Right lobe of liver (tissue), 4 donors: ENCODE measurements around the gene PEX3.

Source experiments
- CTCF ChIP-seq, 4 donors: fragments of 200-600 bp in 3 of 4; fragments of 450-650 bp in 1 of 4; IDR thresholded peaks; one replicate each; pipeline versions ENCODE4 v1.5.1 to v1.8.0; 2016 to 2022; ENCODE audit warnings: antibody characterized with exemption in 4 of 4, mild to moderate bottlenecking in 2 of 4
- POLR2A ChIP-seq: fragments of 450-650 bp; IDR thresholded peaks from one replicate; pipeline ENCODE4 v1.6.1; 2017; ENCODE audit warnings: antibody characterized with exemption, mild to moderate bottlenecking
- donor health status: DM: no; HTN: no; CAD: no.
- donor health status: DM: no; HTN: no; CAD: no.
- donor health status: DM: no; HTN: yes; CAD: no.

GRCh38 chr6:143408151-143408786 is 42.3 kb upstream of the PEX3 start:
- TF ChIP-seq CTCF (IDR thresholded peaks at IDR 0.05), result no peak
- TF ChIP-seq POLR2A, result no peak
